K562 (cell line): ENCODE results near the gene PIP5KL1. TPM values are rescaled to one million over a fixed set of nuclear protein-coding genes. Genes with fewer than 3 reads are reported as not detected.

Experiments
- NFYB ChIP-seq: IDR thresholded peaks from 2 replicates; pipeline ENCODE4 v1.6.1; 2011; ENCODE audit warnings: mild to moderate bottlenecking, moderate library complexity; ENCODE audit not compliant: insufficient read length; ENCODE audit errors: extremely low read depth
- SNRNP70 ChIP-seq: fragments of 200-400 bp; formaldehyde crosslinking; optimal IDR thresholded peaks from 2 replicates; pipeline ENCODE3; 2017; ENCODE audit warnings: low read depth, low read length
- STAT5A ChIP-seq: IDR thresholded peaks from 2 replicates; pipeline ENCODE4 v1.6.1; 2012; ENCODE audit warnings: low read length, inconsistent platforms, borderline replicate concordance
- TBL1XR1 ChIP-seq, 2 experiments: IDR thresholded peaks; 2 replicates each; pipeline ENCODE4 v1.6.1; 2012; ENCODE audit warnings: improper control_type of control experiment in 2 of 2, low read length in 2 of 2, mild to moderate bottlenecking in 1 of 2
- ZNF318 ChIP-seq, 2 experiments: fragments of 450-650 bp; IDR thresholded peaks; 2 replicates each; pipeline ENCODE4 v1.6.1; 2016; ENCODE audit warnings: mild to moderate bottlenecking in 2 of 2, borderline replicate concordance in 1 of 2, low read depth in 1 of 2, moderate library complexity in 1 of 2
- polyA plus RNA-seq, 8 experiments: library from polyadenylated mRNA; depleted of rRNA in 4 of 8; stranded (reverse) in 5 of 8; unstranded in 3 of 8; fragments of >200 nt; fragmentation: Nextera tagmentation in 2 of 8; fragmentation: Illumina TruSeq in 1 of 8; extraction: Ambion mirVana in 2 of 8; extraction: Trizol in 1 of 8; gene quantifications; 2 replicates each; pipeline versions ENCODE4 v1.2.1 to v1.2.3, GENCODE V29; 2011 to 2014; ENCODE audit warnings: inconsistent platforms in 1 of 8, missing spikeins in 1 of 8
- total RNA-seq, 7 experiments: library from RNA; depleted of rRNA in 6 of 7; stranded (reverse); fragments of >200 nt in 6 of 7; fragmentation: Illumina TruSeq in 2 of 7; extraction: Trizol in 2 of 7; gene quantifications; 2 replicates each; pipeline versions ENCODE4 v1.2.1 to v1.2.3, GENCODE V29; 2011 to 2021; ENCODE audit warnings: low replicate concordance in 1 of 7

PIP5KL1 gene
- total and polyA plus RNA-seq, 9 of the 15 experiments (the other 6 are each of a cell fraction or from before 2014, with no cell fraction given) = 0.18 to 4.8 (median 1.2) TPM

- TF ChIP-seq ZNF318 (IDR thresholded peaks at IDR 0.05; ENCODE audit: borderline replicate concordance in 1 of 2, low read depth in 1 of 2) (no peak), SNRNP70 (no peak), STAT5A (no peak), TBL1XR1 (IDR thresholded peaks at IDR 0.05; ENCODE audit: low read length in 2 of 2) (no peak), NFYB (no peak)
Observed at GRCh38 chr9:127880143-127880542, 50.4 kb downstream of the PIP5KL1 start (continued).
